Measurements from ENCODE around the gene SGK2. TPM values are rescaled to one million over a fixed set of nuclear protein-coding genes. Genes with fewer than 3 reads are reported as not detected.

The SGK2 gene
- total and polyA plus RNA-seq, 4 experiments from 2014 or later: 0.70 to 1.6 TPM; not detected in 2

DNA sequence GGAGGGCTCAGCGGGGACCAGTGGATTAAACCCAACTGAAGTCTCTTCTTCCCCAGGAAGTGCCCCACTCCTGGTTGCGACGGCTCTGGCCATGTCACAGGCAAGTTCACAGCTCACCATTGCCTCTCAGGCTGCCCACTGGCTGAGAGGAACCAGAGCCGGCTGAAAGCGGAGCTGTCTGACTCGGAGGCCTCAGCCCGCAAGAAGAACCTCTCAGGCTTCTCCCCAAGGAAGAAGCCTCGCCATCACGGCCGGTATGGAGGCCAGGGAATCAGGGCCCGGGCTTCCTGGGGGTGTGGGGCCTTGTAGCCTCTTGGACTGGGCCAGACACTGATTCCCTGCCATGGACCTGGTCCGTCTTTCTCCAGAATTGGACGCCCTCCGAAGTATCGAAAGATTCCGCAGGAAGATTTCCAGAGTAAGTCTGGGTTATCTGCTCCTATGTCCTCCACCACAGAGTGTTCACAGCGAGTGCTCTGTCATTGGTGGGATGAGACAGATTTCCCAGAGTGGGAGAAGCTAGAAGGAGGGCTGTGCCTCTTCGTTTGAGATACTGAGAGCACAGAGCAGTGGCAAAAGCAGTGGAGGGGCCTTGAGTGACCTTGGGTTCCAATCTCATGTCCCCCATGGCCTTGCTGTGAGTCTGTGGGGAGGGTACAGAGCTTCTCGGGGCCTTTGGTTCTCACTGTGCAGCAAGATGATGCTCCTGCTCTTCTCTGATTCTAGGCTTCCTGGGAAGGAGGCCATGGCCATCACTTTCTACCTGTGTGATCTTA is 22.6 kb upstream of the SGK2 start:
- no peaks in the 10 kb centered on the region for H3K9me3 ChIP-seq (ENCODE audit: control insufficient read depth in 1 of 2, low read length in 2 of 2)

DNA sequence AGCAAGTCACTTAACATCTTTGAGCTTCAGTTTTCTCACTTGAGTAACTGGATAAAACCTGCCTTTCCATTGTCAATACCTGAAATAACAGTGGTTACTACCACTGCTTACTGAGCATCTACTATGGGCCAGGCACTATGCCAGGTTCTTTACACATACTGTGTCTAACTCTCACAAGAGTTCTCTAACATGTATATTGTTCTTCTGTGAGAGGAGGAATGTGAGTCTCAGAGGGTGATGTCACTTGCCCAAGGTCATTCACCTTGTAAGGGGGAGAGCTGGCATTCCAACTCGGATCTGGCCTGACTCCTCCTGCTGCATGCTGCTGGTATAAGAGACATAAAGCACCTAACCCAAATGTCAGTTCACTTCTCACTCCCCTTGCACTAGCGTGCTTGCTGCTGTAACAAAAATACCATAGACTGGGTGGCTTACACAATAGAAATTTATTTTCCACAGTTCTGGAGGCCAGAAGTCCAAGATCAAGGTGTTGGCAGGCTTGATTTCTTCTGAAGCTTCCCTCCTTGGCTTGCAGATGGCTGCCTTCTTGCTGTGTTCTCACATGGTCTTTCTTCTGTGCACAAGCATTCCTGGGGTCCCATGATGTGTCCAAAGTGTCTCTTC is 21.9 kb upstream of the SGK2 start:
- no peak for DNase-seq
- POLR2A ChIA-PET (ENCODE audit: partially characterized antibody): no interaction called here
- no peak overlapping the region for H3K27ac ChIP-seq (ENCODE audit: low read depth, low read length)
- Mint-ChIP-seq H3K27ac (peak overlapping the region in 2 of 7 donors; percentile 37 to 68), H3K36me3 (peaks cover 0 to 6% of the 10 kb centered on the region in 2 donors), H3K4me1 (no peaks in the 10 kb centered on the region), H3K9me3 (peaks cover 0 to 2% (median 0%) of the 10 kb centered on the region in 8 donors), H3K27me3 (no peaks in the 10 kb centered on the region), H3K4me3 (no peak overlapping the region)
- CTCF ChIA-PET (ENCODE audit: partially characterized antibody): interaction anchor here (0.9 to 3.6 kb wide), 5 partner anchors 9 to 543 kb away, joined by 3 to 16 read pairs (median 4); no protein-coding TSS in a partner anchor
- H3K27me3 ChIP-seq (ENCODE audit: insufficient read depth, low read length): no peaks in the 10 kb centered on the region
- no peaks in the 10 kb centered on the region for H3K36me3 ChIP-seq (ENCODE audit: insufficient read depth, low read length)
- no peaks in the 10 kb centered on the region for H3K4me1 ChIP-seq (ENCODE audit: insufficient read depth, low read length)
- no peaks in the 10 kb centered on the region for H3K9me3 ChIP-seq (ENCODE audit: control insufficient read depth in 1 of 2, low read length in 2 of 2)
- intact Hi-C loops (cut with micrococcal nuclease): no loop called here
- H3K4me3 ChIP-seq (ENCODE audit: low read length in 2 of 2): no peak overlapping the region

More for the DNA sequence above, 22.6 kb upstream of the SGK2 start:
- Mint-ChIP-seq H3K9me3 (peaks cover 0 to 2% (median 0%) of the 10 kb centered on the region in 8 donors), H3K36me3 (peaks cover 0 to 6% of the 10 kb centered on the region in 2 donors), H3K4me1 (no peaks in the 10 kb centered on the region), H3K27me3 (no peaks in the 10 kb centered on the region), H3K4me3 (no peak overlapping the region), H3K27ac (peak overlapping the region in 2 of 7 donors; percentile 64 to 68)
- intact Hi-C loops (cut with micrococcal nuclease): no loop called here
- Histone ChIP-seq H3K36me3 (ENCODE audit: insufficient read depth, low read length) (no peaks in the 10 kb centered on the region), H3K27ac (ENCODE audit: low read depth, low read length) (no peak overlapping the region), H3K4me1 (ENCODE audit: insufficient read depth, low read length) (no peaks in the 10 kb centered on the region), H3K4me3 (ENCODE audit: low read length in 2 of 2) (no peak overlapping the region), H3K27me3 (ENCODE audit: insufficient read depth, low read length) (no peaks in the 10 kb centered on the region)
- ChIA-PET POLR2A (ENCODE audit: partially characterized antibody) (no interaction called here), CTCF (ENCODE audit: partially characterized antibody) (interaction anchor here (0.9 to 3.6 kb wide), 6 partner anchors 10 to 544 kb away, joined by 3 to 16 read pairs (median 4); no protein-coding TSS in a partner anchor)
- DNase-seq: no peak

DNA sequence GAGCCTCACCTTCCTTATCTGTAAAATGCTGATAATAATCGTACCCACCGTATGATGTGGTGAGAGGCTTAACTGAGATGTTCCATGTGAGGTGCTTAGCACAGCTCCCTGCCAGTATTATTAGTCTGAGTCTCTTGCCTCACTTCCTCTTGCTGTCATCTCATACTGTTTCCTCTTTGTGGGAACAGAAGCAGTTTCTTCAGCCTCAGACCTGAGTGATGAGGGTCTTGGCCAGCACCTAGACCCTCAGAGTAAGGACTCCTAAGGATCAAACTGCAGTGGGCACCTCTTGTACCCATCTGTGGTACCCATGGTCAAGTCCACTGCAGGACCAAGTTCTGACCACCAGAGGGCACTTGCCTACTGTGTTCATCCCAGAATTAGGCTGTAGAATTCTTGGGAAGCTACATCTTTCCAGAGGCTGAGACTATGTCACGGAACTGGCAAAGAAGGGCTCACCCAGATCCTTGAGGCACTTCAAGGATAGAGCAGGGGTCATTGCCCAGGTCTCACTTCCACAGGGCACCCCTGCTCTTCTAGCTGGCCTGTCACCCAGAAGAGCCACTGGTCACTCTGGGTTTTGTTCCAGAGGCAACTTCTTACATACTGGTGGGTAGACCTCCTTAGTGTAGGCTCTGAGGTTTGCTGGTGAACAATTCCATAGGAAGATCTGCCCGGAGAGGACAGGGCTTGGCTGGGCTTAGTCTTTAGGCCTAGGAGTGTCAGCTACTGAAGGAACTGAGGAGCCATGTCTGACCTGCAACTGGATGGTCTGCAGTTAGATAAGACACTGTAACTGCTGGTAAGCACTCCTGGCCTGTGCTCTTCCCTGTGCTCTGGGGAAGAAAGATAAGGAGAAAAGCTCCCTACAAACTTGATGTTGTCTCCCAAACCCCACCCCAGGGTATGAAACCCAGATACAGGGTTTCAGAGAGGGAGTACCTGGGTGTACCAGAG is 20.6 kb upstream of the SGK2 start:
- CTCF ChIA-PET (ENCODE audit: partially characterized antibody): interaction anchor here (0.8 to 3.6 kb wide), 12 partner anchors 9 to 542 kb away, joined by 3 to 21 read pairs (median 4); no protein-coding TSS in a partner anchor
- Mint-ChIP-seq H3K9me3 (no peaks in the 10 kb centered on the region), H3K27me3 (no peaks in the 10 kb centered on the region), H3K4me3 (no peak overlapping the region), H3K27ac (peak overlapping the region in 2 of 7 donors; percentile 3 to 4), H3K4me1 (peaks cover 0 to 2% (median 0%) of the 10 kb centered on the region in 4 donors), H3K36me3 (peaks cover 0 to 6% of the 10 kb centered on the region in 2 donors)
- H3K27ac ChIP-seq (ENCODE audit: low read depth, low read length): no peak overlapping the region
- intact Hi-C loops (cut with micrococcal nuclease): loop anchor here (1.0 to 2.0 kb wide), 3 partner anchors 89 to 653 kb away; no protein-coding TSS in a partner anchor
- DNase-seq: peak in 4 of 5 donors; percentile 15 to 25 (median 21)
- no peaks in the 10 kb centered on the region for H3K36me3 ChIP-seq (ENCODE audit: insufficient read depth, low read length)
- H3K9me3 ChIP-seq (ENCODE audit: control insufficient read depth in 1 of 2, low read length in 2 of 2): no peaks in the 10 kb centered on the region
- H3K27me3 ChIP-seq (ENCODE audit: insufficient read depth, low read length): no peaks in the 10 kb centered on the region
- H3K4me3 ChIP-seq (ENCODE audit: low read length in 2 of 2): no peak overlapping the region
- no peaks in the 10 kb centered on the region for H3K4me1 ChIP-seq (ENCODE audit: insufficient read depth, low read length)
- POLR2A ChIA-PET (ENCODE audit: partially characterized antibody): no interaction called here

DNA sequence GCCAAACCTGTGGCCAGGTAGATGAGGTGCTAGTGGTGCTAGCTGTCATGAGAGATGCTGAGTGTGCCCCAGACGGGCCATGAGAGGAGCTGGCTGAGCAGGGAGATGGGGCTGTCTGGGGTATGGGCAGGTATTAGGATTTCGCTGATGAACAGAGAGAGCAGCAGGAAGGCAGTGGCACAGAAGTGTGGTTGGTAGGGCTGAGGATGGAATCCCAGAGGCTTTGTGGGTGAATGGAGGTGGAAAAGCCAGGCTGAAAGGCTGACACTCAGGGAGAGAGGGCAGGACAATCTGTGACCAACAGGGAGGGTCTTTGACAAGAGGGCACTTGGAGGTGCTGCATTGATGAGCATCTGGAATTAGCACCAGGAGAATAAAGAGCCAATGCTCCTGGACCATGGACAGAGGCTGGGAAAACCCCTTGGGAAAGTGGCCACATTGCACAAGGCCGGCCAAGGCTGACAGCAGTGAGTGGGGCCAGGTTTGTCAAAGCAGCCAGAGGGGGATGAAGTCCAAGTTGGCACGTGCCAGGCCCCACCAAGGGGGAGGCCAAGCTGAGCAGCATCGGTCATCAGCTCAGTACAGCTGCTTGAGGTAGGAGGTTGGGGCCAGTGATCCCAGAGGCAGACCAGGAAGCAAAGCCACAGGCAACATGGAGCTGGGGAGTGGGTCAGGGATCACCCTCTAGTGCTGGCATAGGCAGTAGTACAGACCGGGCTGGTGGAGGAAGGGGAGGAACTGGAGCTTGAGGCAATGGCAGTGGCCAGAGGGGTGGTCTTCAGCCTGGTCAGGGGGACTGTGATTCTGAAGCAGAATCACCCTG is 19.7 kb upstream of the SGK2 start:
- ChIA-PET CTCF (ENCODE audit: partially characterized antibody) (interaction anchor here (0.8 to 3.6 kb wide), 11 partner anchors 9 to 541 kb away, joined by 3 to 21 read pairs (median 5); no protein-coding TSS in a partner anchor), POLR2A (ENCODE audit: partially characterized antibody) (no interaction called here)
- Histone ChIP-seq H3K4me3 (ENCODE audit: low read length in 2 of 2) (no peak overlapping the region), H3K27ac (ENCODE audit: low read depth, low read length) (no peak overlapping the region), H3K36me3 (ENCODE audit: insufficient read depth, low read length) (no peaks in the 10 kb centered on the region), H3K9me3 (ENCODE audit: control insufficient read depth in 1 of 2, low read length in 2 of 2) (no peaks in the 10 kb centered on the region), H3K4me1 (ENCODE audit: insufficient read depth, low read length) (no peaks in the 10 kb centered on the region), H3K27me3 (ENCODE audit: insufficient read depth, low read length) (no peaks in the 10 kb centered on the region)
- no peaks in the 10 kb centered on the region for H3K9me3 Mint-ChIP-seq
- H3K27me3 Mint-ChIP-seq: no peaks in the 10 kb centered on the region
- H3K4me1 Mint-ChIP-seq: peaks cover 0 to 2% (median 0%) of the 10 kb centered on the region in 4 donors
- no peak overlapping the region for H3K4me3 Mint-ChIP-seq
- no peak for DNase-seq
- peaks cover 4 to 6% of the 10 kb centered on the region in 2 donors for H3K36me3 Mint-ChIP-seq
- intact Hi-C loops (cut with micrococcal nuclease): loop anchor here (1.0 to 2.0 kb wide), 3 partner anchors 90 to 652 kb away; no protein-coding TSS in a partner anchor
- H3K27ac Mint-ChIP-seq: no peak overlapping the region

DNA sequence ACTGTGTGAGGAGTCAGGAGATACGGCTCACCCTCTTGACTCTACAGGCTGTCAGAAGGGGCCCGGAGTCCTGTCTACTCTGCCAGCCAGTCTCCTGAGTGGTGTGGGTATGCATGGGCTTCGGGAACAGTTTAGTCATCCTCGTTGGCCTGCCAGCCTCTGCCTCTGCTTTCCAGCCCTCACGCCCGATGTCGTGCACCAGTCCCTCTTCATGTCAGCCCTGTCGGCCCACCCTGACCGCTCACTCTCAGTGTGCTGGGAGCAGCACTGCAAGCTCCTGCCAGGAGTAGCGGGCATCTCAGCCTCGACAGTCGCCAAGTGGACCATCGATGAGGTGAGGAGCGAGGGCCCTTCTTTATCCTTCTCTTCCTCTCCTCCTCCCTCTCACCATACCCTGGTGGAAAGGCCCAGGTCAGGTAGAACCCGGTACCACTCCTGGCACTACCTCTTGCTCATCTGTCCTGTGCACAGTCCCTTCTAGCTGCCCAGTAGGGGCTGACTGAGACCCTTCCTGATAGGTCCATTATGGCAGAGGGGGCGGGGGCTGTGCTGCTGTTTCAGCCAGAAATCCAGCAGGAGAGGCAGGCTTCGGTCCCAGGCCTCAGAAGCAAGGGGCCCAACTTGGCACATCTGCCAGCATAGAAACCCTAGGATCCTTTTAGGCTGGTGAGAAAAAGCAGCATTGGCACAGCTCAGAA is 18.7 kb upstream of the SGK2 start:
- peaks cover 0 to 2% (median 0%) of the 10 kb centered on the region in 4 donors for H3K4me1 Mint-ChIP-seq
- H3K36me3 Mint-ChIP-seq: peaks cover 4 to 7% of the 10 kb centered on the region in 2 donors
- ChIA-PET CTCF (ENCODE audit: partially characterized antibody) (interaction anchor here (1.0 to 2.9 kb wide), 5 partner anchors 9 to 230 kb away, joined by 3 to 21 read pairs (median 3); no protein-coding TSS in a partner anchor), POLR2A (ENCODE audit: partially characterized antibody) (no interaction called here)
- intact Hi-C loops (cut with micrococcal nuclease): loop anchor here (2.0 kb wide), 1 partner anchor 651 kb away; no protein-coding TSS in a partner anchor
- H3K4me3 Mint-ChIP-seq: no peak overlapping the region
- H3K4me1 ChIP-seq (ENCODE audit: insufficient read depth, low read length): no peaks in the 10 kb centered on the region
- DNase-seq: no peak
- no peak overlapping the region for H3K27ac Mint-ChIP-seq
- no peaks in the 10 kb centered on the region for H3K9me3 ChIP-seq (ENCODE audit: control insufficient read depth in 1 of 2, low read length in 2 of 2)
- H3K36me3 ChIP-seq (ENCODE audit: insufficient read depth, low read length): no peaks in the 10 kb centered on the region
- no peaks in the 10 kb centered on the region for H3K27me3 ChIP-seq (ENCODE audit: insufficient read depth, low read length)
- H3K27ac ChIP-seq (ENCODE audit: low read depth, low read length): no peak overlapping the region
- no peaks in the 10 kb centered on the region for H3K9me3 Mint-ChIP-seq
- no peaks in the 10 kb centered on the region for H3K27me3 Mint-ChIP-seq
- no peak overlapping the region for H3K4me3 ChIP-seq (ENCODE audit: low read length in 2 of 2)

DNA sequence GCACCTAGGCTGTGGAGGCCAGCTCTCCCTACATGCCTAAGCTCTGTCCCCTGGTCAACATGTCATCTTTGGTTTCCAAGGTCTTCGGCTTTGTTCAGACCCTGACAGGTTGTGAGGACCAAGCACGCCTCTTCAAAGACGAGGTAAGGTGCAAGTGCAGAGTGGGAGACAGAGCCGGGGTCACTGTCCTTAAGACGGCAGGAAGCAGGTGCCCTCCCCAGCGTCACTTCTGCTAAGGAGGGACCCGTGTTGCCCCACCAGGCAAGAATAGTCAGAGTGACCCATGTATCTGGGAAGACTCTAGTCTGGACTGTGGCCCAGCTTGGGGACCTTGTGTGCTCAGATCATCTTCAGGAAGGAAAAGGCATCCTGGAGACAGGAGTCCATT is 18.2 kb upstream of the SGK2 start:
- H3K4me1 ChIP-seq (ENCODE audit: insufficient read depth, low read length): no peaks in the 10 kb centered on the region
- no peaks in the 10 kb centered on the region for H3K27me3 ChIP-seq (ENCODE audit: insufficient read depth, low read length)
- no peaks in the 10 kb centered on the region for H3K36me3 ChIP-seq (ENCODE audit: insufficient read depth, low read length)
- intact Hi-C loops (cut with micrococcal nuclease): no loop called here
- Mint-ChIP-seq H3K4me1 (peaks cover 0 to 2% (median 0%) of the 10 kb centered on the region in 4 donors), H3K27me3 (no peaks in the 10 kb centered on the region), H3K9me3 (no peaks in the 10 kb centered on the region), H3K4me3 (no peak overlapping the region), H3K27ac (no peak overlapping the region), H3K36me3 (peaks cover 6% of the 10 kb centered on the region in 2 donors)
- ChIA-PET CTCF (ENCODE audit: partially characterized antibody) (interaction anchor here (1.6 kb wide), 1 partner anchor 149 kb away, joined by 3 read pairs; no protein-coding TSS in a partner anchor), POLR2A (ENCODE audit: partially characterized antibody) (no interaction called here)
- H3K9me3 ChIP-seq (ENCODE audit: control insufficient read depth in 1 of 2, low read length in 2 of 2): no peaks in the 10 kb centered on the region
- no peak overlapping the region for H3K4me3 ChIP-seq (ENCODE audit: low read length in 2 of 2)
- DNase-seq: no peak
- no peak overlapping the region for H3K27ac ChIP-seq (ENCODE audit: low read depth, low read length)

All from CD4-positive, alpha-beta memory T cell (primary cell).